Right lobe of liver (tissue), 6 donors: ENCODE measurements around the gene RESF1. TPM values are rescaled to one million over a fixed set of nuclear protein-coding genes. Genes with fewer than 3 reads are reported as not detected.
A peak's percentile ranks its signal among the peaks of the same experiment; 100 is the strongest.

Experiments used
- ATAC-seq, 4 donors: fragments of 200-7000 bp; cut with Tn5 transposase; one replicate each; pipeline ENCODE4 v1.9.1; 2020; ENCODE audit warnings: mild to moderate bottlenecking in 4 of 4, moderate library complexity in 4 of 4
- DNase-seq, 3 donors: peaks; one replicate each; pipeline ENCODE4 v3.0.0-alpha.2; 2020
- H3K27ac ChIP-seq, 3 donors: fragments of 200-600 bp; one replicate each; pipeline ENCODE4 v1.8.0; 2022
- H3K27me3 ChIP-seq, 2 donors: fragments of 200-600 bp; one replicate each; pipeline ENCODE4 v1.8.0; 2022
- H3K36me3 ChIP-seq, 4 donors: fragments of 200-600 bp; sonication (generic) in 1 of 4; one replicate each; pipeline versions ENCODE4 v1.5.1 to v1.8.0; 2017 to 2022; ENCODE audit warnings: control low read depth in 1 of 4
- H3K4me1 ChIP-seq, 4 donors: fragments of 200-600 bp; sonication (generic) in 1 of 4; one replicate each; pipeline versions ENCODE4 v1.5.1 to v1.8.0; 2017 to 2022; ENCODE audit warnings: control low read depth in 1 of 4
- H3K4me3 ChIP-seq, 3 donors: fragments of 200-600 bp; one replicate each; pipeline ENCODE4 v1.8.0; 2022
- H3K9me3 ChIP-seq, 4 donors: fragments of 200-600 bp; sonication (generic) in 1 of 4; one replicate each; pipeline versions ENCODE4 v1.5.1 to v1.8.0; 2017 to 2022; ENCODE audit warnings: control low read depth in 1 of 4
- POLR2A ChIP-seq: fragments of 450-650 bp; IDR thresholded peaks from one replicate; pipeline ENCODE4 v1.6.1; 2017; ENCODE audit warnings: antibody characterized with exemption, mild to moderate bottlenecking
- WGBS: methylation state at CpG from one replicate; pipeline ENCODE4 v1.1.6; 2018; ENCODE audit warnings: low coverage, low lambda C conversion rate; ENCODE audit not compliant: insufficient coverage; ENCODE audit errors: missing lambda C conversion rate; 5-methylcytosine and 5-hydroxymethylcytosine counted together
- intact Hi-C, 2 donors: fragments of 100-400 bp; cut with DNase I; formaldehyde crosslinking; loops; one replicate each; pipeline versions ENCODE4 v1.11.2 to v1.14.1; 2022
- total RNA-seq, 6 experiments: library from RNA; depleted of rRNA in 2 of 6; stranded (reverse); fragments of >200 nt in 2 of 6; fragmentation: NEBNext Ultra II Directional in 3 of 6; extraction: Animal tissue kit (Norgen Biotek cat#: 25700) in 3 of 6; gene quantifications; one replicate each; pipeline versions ENCODE4 v1.1.0 to v1.2.4, GENCODE V29; 2016 to 2023
- TF ChIP-seq, protein P1 (sequence below), 4 donors: fragments of 200-600 bp in 3 of 4; fragments of 450-650 bp in 1 of 4; IDR thresholded peaks; one replicate each; pipeline versions ENCODE4 v1.5.1 to v1.8.0; 2016 to 2022; ENCODE audit warnings: antibody characterized with exemption in 4 of 4, mild to moderate bottlenecking in 2 of 4
- donor health status: DM: no; HTN: yes; CAD: no.
- donor health status: DM: no; HTN: no; CAD: no.
- donor health status: DM: no; HTN: no; CAD: no.
- donor health status: DM: no; HTN: yes; CAD: no.
- donor health status: DM: no; HTN: yes; CAD: no.

Gene RESF1
- total RNA-seq, 6 experiments from 2014 or later = 24.0 to 62.5 (median 42.8) TPM

DNA sequence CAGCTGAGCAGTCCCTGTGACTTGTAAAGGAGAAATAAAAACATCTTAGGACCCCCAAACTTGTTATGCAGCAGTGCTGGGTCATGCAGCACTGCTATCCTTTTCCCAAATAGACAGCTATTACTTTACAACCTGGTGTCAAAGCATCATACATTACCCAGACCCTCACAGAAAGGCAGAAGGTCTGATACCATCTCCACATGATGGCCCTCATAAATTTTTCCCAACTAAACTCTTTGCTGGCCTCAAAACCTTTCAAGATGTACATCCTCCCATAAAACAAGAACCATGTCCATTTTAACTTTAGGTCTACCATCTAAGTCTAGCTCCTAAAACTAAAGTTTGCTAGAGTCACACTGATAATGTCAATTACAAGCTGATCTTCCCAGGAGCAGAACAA, 8.7 kb upstream of the RESF1 start:
- no peak for DNase-seq
- ATAC-seq = no peak
- intact Hi-C loops = no loop called here
- H3K4me3 ChIP-seq = no peak overlapping the region
- H3K27me3 ChIP-seq = no peaks in the 10 kb centered on the region
- TF ChIP-seq, protein P1, sequence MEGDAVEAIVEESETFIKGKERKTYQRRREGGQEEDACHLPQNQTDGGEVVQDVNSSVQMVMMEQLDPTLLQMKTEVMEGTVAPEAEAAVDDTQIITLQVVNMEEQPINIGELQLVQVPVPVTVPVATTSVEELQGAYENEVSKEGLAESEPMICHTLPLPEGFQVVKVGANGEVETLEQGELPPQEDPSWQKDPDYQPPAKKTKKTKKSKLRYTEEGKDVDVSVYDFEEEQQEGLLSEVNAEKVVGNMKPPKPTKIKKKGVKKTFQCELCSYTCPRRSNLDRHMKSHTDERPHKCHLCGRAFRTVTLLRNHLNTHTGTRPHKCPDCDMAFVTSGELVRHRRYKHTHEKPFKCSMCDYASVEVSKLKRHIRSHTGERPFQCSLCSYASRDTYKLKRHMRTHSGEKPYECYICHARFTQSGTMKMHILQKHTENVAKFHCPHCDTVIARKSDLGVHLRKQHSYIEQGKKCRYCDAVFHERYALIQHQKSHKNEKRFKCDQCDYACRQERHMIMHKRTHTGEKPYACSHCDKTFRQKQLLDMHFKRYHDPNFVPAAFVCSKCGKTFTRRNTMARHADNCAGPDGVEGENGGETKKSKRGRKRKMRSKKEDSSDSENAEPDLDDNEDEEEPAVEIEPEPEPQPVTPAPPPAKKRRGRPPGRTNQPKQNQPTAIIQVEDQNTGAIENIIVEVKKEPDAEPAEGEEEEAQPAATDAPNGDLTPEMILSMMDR (IDR thresholded peaks at IDR 0.05) = no peak
- no peak for TF ChIP-seq POLR2A
- H3K9me3 ChIP-seq = no peaks in the 10 kb centered on the region
- H3K36me3 ChIP-seq = no peaks in the 10 kb centered on the region
- H3K27ac ChIP-seq = peak overlapping the region in 2 of 3 donors; percentile 80
- peaks cover 0 to 18% (median 6%) of the 10 kb centered on the region in 4 donors for H3K4me1 ChIP-seq

DNA sequence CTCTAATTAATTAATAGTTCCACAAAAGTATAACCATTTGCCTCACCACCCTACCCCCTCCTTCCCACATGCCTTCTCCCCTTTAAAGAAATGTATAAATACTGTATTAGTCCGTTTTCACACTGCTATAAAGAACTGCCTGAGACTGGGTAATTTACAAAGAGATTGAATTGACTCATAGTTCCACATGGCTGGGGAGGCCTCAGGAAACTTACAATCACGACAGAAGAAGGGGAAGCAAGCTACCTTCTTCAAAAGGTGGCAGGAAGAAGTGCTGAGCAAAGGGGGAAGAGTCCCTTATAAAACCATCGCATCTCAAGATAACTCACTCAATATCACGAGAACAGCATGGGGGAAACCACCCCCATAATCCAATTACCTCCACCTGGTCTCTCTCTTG, 8.2 kb upstream of the RESF1 start:
- Histone ChIP-seq H3K27ac (no peak overlapping the region), H3K9me3 (no peaks in the 10 kb centered on the region), H3K36me3 (no peaks in the 10 kb centered on the region), H3K27me3 (no peaks in the 10 kb centered on the region), H3K4me3 (no peak overlapping the region), H3K4me1 (peaks cover 0 to 18% (median 6%) of the 10 kb centered on the region in 4 donors)
- intact Hi-C loops = no loop called here
- DNase-seq (no peak), ATAC-seq (no peak)
- TF ChIP-seq POLR2A = no peak
- TF ChIP-seq, protein P1 (IDR thresholded peaks at IDR 0.05) = no peak
- 62% methylated on average over 4 of the region's 4 CpGs for WGBS

DNA sequence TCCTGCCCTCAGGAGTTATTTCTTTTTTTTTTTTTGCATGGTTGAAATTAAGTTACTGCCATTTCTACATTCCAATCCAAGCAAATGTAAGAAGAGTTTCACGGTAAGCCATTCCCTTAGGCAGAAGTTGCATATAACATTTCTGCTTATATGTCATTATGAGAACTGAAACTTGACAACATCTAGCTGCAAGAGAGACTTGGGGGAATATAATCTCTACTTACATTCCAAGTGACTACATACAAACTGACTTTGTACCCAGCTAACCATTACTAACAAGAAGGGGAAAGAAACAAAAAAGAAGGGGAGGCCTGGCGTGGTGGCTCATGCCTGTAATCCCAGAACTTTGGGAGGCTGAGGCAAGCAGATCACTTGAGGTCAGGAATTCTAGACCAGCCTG, 7.3 kb upstream of the RESF1 start:
- 73% methylated on average over 1 of the region's 2 CpGs for WGBS
- no peaks in the 10 kb centered on the region for H3K9me3 ChIP-seq
- TF ChIP-seq POLR2A = no peak
- TF ChIP-seq, protein P1 (IDR thresholded peaks at IDR 0.05) = no peak
- no peak overlapping the region for H3K4me3 ChIP-seq
- DNase-seq (no peak), ATAC-seq (no peak)
- H3K27ac ChIP-seq = peak overlapping the region in 1 of 3 donors; percentile 46
- no peaks in the 10 kb centered on the region for H3K36me3 ChIP-seq
- intact Hi-C loops = no loop called here
- no peaks in the 10 kb centered on the region for H3K27me3 ChIP-seq
- peaks cover 0 to 18% (median 6%) of the 10 kb centered on the region in 4 donors for H3K4me1 ChIP-seq

DNA sequence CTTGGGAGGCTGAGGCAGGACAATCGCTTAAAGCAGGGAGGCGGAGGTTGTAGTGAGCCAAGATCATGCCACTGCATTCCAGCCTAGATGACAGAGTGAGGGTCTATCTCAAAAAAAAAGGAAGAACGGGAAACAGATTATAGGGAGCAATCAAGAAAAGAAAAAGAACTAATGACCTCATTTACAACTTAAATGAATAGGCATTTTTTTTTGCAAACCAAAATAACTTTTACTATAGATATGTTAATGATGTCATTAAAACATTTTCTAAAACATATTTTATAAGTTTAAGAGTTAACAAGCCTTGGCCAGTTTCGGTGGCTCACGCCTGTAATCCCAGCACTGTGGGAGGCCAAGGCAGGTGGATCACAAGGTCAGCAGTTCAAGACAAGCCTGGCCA, 6.8 kb upstream of the RESF1 start:
- 87% methylated on average over 5 of the region's 5 CpGs for WGBS
- no peak overlapping the region for H3K4me3 ChIP-seq
- ATAC-seq (no peak), DNase-seq (no peak)
- peaks cover 0 to 18% (median 6%) of the 10 kb centered on the region in 4 donors for H3K4me1 ChIP-seq
- TF ChIP-seq POLR2A = no peak
- H3K36me3 ChIP-seq = no peaks in the 10 kb centered on the region
- no peaks in the 10 kb centered on the region for H3K9me3 ChIP-seq
- peak overlapping the region in 1 of 3 donors; percentile 46 for H3K27ac ChIP-seq
- H3K27me3 ChIP-seq = no peaks in the 10 kb centered on the region
- intact Hi-C loops = no loop called here

DNA sequence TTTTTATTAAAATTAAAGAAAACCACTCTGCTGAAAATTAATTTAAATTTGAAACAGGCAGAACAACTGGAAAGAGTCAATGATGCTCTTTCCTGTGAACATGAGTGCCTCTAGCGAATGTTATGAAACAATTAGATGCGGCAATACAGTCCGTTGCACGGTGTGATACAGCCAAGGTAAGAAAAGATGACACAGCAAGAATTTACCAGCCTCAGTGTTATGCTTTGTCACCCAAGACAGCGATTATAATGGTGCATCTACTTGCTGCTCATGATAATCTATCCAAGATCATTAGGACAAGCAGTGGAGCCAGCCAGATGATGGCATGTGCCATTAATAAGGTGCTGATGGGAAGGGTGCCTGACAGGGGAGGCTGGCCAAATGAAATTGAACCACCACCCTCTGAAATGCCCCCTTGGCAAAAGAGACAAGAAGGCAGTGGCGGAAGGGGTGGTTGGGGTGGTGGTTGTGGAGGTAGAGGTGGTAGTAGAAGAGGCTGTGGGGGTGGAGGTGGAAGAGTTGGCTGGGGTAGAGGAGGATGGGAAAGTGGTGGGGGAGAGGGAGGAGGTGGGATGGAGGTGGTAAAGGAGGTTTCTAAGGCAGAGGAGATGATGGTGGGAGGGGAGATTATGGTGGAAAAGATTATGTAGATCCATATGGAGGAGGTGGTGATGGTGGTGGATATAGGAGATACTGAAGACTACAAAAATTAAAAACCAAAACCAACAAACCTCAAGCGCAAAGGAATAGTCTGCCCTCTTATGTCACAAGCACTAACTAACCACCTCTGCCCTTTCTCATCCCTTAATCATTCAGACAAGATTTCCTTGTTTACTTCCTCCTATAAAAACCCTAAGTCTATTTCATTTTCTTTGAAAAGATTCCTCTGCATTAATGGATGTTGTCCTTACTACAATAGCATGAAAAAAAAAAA, 4.0 kb upstream of the RESF1 start:
- no peak overlapping the region for H3K27ac ChIP-seq
- no peaks in the 10 kb centered on the region for H3K27me3 ChIP-seq
- intact Hi-C loops = no loop called here
- WGBS = 94% methylated on average over 7 of the region's 7 CpGs
- peaks cover 0 to 12% (median 0%) of the 10 kb centered on the region in 4 donors for H3K4me1 ChIP-seq
- H3K4me3 ChIP-seq = no peak overlapping the region
- no peak for TF ChIP-seq POLR2A
- TF ChIP-seq, protein P1 (IDR thresholded peaks at IDR 0.05) = no peak
- H3K36me3 ChIP-seq = no peaks in the 10 kb centered on the region
- no peak for DNase-seq
- no peak for ATAC-seq
- no peaks in the 10 kb centered on the region for H3K9me3 ChIP-seq
